WTC11 (cell line): Measurements from ENCODE around the gene RNF212. TPM values are rescaled to one million over a fixed set of nuclear protein-coding genes. Genes with fewer than 3 reads are reported as not detected.

Experiments
- ATAC-seq: fragments of 200-7000 bp; cut with Tn5 transposase; 2 replicates; pipeline ENCODE4 v1.10.0; 2021; ENCODE audit warnings: mild to moderate bottlenecking, moderate library complexity
- CTCF ChIA-PET: fragments of 300-600 bp; sonication (Branson Sonifier 250); formaldehyde crosslinking; loops from one replicate; lab custom pipeline; 2021; ENCODE audit warnings: antibody characterized with exemption; lab: Charles Lee
- POLR2A ChIA-PET: fragments of 350-600 bp; sonication (Branson Sonifier 250); formaldehyde crosslinking; loops from one replicate; lab custom pipeline; 2021; ENCODE audit warnings: antibody characterized with exemption; lab: Charles Lee
- DNase-seq: peaks from one replicate; pipeline ENCODE4 v3.0.0; 2021; ENCODE audit warnings: low spot score
- H3K27ac Mint-ChIP-seq: 2 replicates; pipeline ENCODE4 v1.8.0; 2021; ENCODE audit warnings: mixed read lengths
- H3K27me3 Mint-ChIP-seq: 2 replicates; pipeline ENCODE4 v1.8.0; 2021; ENCODE audit warnings: low read depth, mild to moderate bottlenecking, moderate library complexity, mixed read lengths
- H3K36me3 Mint-ChIP-seq: 2 replicates; pipeline ENCODE4 v1.8.0; 2021; ENCODE audit warnings: mixed read lengths
- H3K4me1 Mint-ChIP-seq: 2 replicates; pipeline ENCODE4 v1.8.0; 2022; ENCODE audit warnings: mixed read lengths
- H3K4me3 Mint-ChIP-seq: 2 replicates; pipeline ENCODE4 v1.8.0; 2021; ENCODE audit warnings: mild to moderate bottlenecking, moderate library complexity, mixed read lengths
- H3K9me3 Mint-ChIP-seq: 2 replicates; pipeline ENCODE4 v1.8.0; 2021; ENCODE audit warnings: mixed read lengths
- AR ChIP-seq: fragments of 250-450 bp; sonication (Bioruptor Pico); IDR thresholded peaks from 2 replicates; pipeline ENCODE4 v1.9.0; 2021; ENCODE audit warnings: mild to moderate bottlenecking
- CBFB ChIP-seq: sonication (generic); formaldehyde crosslinking; IDR thresholded peaks from 2 replicates; pipeline ENCODE4 v1.8.1; 2022; ENCODE audit warnings: mild to moderate bottlenecking, low read depth, missing genetic modification reagents
- CTCF ChIP-seq: fragments of 200-600 bp; IDR thresholded peaks from 2 replicates; pipeline ENCODE4 v1.8.0; 2022; ENCODE audit warnings: antibody characterized with exemption
- JAZF1 ChIP-seq: fragments of 250-450 bp; sonication (Bioruptor Pico); IDR thresholded peaks from 2 replicates; pipeline ENCODE4 v1.9.0; 2021; ENCODE audit warnings: moderate library complexity, mild to moderate bottlenecking, inconsistent platforms
- NR3C1 ChIP-seq: sonication (generic); formaldehyde crosslinking; conservative IDR thresholded peaks from 2 replicates; pipeline ENCODE4 v1.8.1; 2023; ENCODE audit warnings: low read depth, mild to moderate bottlenecking, missing genetic modification reagents
- RORB ChIP-seq: fragments of 250-450 bp; sonication (Bioruptor Pico); IDR thresholded peaks from 2 replicates; pipeline ENCODE4 v1.9.0; 2021; ENCODE audit warnings: mild to moderate bottlenecking
- SMAD3 ChIP-seq: sonication (generic); formaldehyde crosslinking; IDR thresholded peaks from 2 replicates; pipeline ENCODE4 v1.8.0; 2022; ENCODE audit warnings: missing genetic modification reagents, mild to moderate bottlenecking, borderline replicate concordance
- TP53 ChIP-seq: sonication (generic); formaldehyde crosslinking; IDR thresholded peaks from 2 replicates; pipeline ENCODE4 v1.8.1; 2023; ENCODE audit warnings: mild to moderate bottlenecking, missing genetic modification reagents
- USF2 ChIP-seq: sonication (generic); formaldehyde crosslinking; IDR thresholded peaks from 2 replicates; pipeline ENCODE4 v1.8.1; 2023; ENCODE audit warnings: mild to moderate bottlenecking, missing genetic modification reagents, moderate library complexity
- ZNF121 ChIP-seq: sonication (generic); formaldehyde crosslinking; IDR thresholded peaks from 2 replicates; pipeline ENCODE4 v1.8.0; 2023; ENCODE audit warnings: missing genetic modification reagents
- ZNF396 ChIP-seq: fragments of 250-450 bp; sonication (Bioruptor Pico); IDR thresholded peaks from 2 replicates; pipeline ENCODE4 v1.8.0; 2021; ENCODE audit warnings: mild to moderate bottlenecking, moderate library complexity, borderline replicate concordance
- ZNF416 ChIP-seq: fragments of 250-450 bp; sonication (Bioruptor Pico); IDR thresholded peaks from 2 replicates; pipeline ENCODE4 v1.9.0; 2021; ENCODE audit warnings: mild to moderate bottlenecking, inconsistent platforms
- total RNA-seq: library from RNA; stranded (reverse); gene quantifications from 3 replicates; pipeline ENCODE4 v1.2.3, GENCODE V29; 2021
- TF ChIP-seq, protein P1 (sequence below): fragments of 250-450 bp; sonication (Bioruptor Pico); IDR thresholded peaks from 2 replicates; pipeline ENCODE4 v1.9.0; 2021; ENCODE audit warnings: mild to moderate bottlenecking, borderline replicate concordance
- TF ChIP-seq, protein P2 (sequence below): sonication (generic); formaldehyde crosslinking; IDR thresholded peaks from 2 replicates; pipeline ENCODE4 v1.8.0; 2022; ENCODE audit warnings: missing genetic modification reagents
- TF ChIP-seq, protein P3 (sequence below): fragments of 250-450 bp; sonication (Bioruptor Pico); IDR thresholded peaks from 2 replicates; pipeline ENCODE4 v1.9.0; 2021; ENCODE audit warnings: moderate library complexity, mild to moderate bottlenecking, inconsistent platforms, borderline replicate concordance
- TF ChIP-seq, protein P4 (sequence below): sonication (generic); formaldehyde crosslinking; IDR thresholded peaks from 2 replicates; pipeline ENCODE4 v1.8.0; 2023; ENCODE audit warnings: mild to moderate bottlenecking, missing genetic modification reagents

Gene RNF212
- total RNA-seq, 1 experiment from 2014 or later = 1.0 TPM

- no peak for DNase-seq
- POLR2A ChIA-PET = no interaction called here
- no peaks in the 10 kb centered on the region for H3K4me1 Mint-ChIP-seq
- peaks cover 17% of the 10 kb centered on the region for H3K9me3 Mint-ChIP-seq
- ATAC-seq = no peak
- TF ChIP-seq, protein P1, sequence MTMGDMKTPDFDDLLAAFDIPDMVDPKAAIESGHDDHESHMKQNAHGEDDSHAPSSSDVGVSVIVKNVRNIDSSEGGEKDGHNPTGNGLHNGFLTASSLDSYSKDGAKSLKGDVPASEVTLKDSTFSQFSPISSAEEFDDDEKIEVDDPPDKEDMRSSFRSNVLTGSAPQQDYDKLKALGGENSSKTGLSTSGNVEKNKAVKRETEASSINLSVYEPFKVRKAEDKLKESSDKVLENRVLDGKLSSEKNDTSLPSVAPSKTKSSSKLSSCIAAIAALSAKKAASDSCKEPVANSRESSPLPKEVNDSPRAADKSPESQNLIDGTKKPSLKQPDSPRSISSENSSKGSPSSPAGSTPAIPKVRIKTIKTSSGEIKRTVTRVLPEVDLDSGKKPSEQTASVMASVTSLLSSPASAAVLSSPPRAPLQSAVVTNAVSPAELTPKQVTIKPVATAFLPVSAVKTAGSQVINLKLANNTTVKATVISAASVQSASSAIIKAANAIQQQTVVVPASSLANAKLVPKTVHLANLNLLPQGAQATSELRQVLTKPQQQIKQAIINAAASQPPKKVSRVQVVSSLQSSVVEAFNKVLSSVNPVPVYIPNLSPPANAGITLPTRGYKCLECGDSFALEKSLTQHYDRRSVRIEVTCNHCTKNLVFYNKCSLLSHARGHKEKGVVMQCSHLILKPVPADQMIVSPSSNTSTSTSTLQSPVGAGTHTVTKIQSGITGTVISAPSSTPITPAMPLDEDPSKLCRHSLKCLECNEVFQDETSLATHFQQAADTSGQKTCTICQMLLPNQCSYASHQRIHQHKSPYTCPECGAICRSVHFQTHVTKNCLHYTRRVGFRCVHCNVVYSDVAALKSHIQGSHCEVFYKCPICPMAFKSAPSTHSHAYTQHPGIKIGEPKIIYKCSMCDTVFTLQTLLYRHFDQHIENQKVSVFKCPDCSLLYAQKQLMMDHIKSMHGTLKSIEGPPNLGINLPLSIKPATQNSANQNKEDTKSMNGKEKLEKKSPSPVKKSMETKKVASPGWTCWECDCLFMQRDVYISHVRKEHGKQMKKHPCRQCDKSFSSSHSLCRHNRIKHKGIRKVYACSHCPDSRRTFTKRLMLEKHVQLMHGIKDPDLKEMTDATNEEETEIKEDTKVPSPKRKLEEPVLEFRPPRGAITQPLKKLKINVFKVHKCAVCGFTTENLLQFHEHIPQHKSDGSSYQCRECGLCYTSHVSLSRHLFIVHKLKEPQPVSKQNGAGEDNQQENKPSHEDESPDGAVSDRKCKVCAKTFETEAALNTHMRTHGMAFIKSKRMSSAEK (CRISPR knock-in tag) = no peak
- no peak for TF ChIP-seq RORB (CRISPR knock-in tag)
- TF ChIP-seq ZNF416 = no peak
- TF ChIP-seq, protein P2, sequence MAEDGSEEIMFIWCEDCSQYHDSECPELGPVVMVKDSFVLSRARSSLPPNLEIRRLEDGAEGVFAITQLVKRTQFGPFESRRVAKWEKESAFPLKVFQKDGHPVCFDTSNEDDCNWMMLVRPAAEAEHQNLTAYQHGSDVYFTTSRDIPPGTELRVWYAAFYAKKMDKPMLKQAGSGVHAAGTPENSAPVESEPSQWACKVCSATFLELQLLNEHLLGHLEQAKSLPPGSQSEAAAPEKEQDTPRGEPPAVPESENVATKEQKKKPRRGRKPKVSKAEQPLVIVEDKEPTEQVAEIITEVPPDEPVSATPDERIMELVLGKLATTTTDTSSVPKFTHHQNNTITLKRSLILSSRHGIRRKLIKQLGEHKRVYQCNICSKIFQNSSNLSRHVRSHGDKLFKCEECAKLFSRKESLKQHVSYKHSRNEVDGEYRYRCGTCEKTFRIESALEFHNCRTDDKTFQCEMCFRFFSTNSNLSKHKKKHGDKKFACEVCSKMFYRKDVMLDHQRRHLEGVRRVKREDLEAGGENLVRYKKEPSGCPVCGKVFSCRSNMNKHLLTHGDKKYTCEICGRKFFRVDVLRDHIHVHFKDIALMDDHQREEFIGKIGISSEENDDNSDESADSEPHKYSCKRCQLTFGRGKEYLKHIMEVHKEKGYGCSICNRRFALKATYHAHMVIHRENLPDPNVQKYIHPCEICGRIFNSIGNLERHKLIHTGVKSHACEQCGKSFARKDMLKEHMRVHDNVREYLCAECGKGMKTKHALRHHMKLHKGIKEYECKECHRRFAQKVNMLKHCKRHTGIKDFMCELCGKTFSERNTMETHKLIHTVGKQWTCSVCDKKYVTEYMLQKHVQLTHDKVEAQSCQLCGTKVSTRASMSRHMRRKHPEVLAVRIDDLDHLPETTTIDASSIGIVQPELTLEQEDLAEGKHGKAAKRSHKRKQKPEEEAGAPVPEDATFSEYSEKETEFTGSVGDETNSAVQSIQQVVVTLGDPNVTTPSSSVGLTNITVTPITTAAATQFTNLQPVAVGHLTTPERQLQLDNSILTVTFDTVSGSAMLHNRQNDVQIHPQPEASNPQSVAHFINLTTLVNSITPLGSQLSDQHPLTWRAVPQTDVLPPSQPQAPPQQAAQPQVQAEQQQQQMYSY = no peak
- TF ChIP-seq AR (CRISPR knock-in tag) = no peak
- no peak for TF ChIP-seq JAZF1 (CRISPR knock-in tag)
- no peak for TF ChIP-seq USF2 (CRISPR knock-in tag)
- TF ChIP-seq, protein P3, sequence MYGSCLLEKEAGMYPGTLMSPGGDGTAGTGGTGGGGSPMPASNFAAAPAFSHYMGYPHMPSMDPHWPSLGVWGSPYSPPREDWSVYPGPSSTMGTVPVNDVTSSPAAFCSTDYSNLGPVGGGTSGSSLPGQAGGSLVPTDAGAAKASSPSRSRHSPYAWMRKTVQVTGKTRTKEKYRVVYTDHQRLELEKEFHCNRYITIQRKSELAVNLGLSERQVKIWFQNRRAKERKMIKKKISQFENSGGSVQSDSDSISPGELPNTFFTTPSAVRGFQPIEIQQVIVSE (CRISPR knock-in tag) = no peak
- no peak for TF ChIP-seq ZNF396 (CRISPR knock-in tag)
- TF ChIP-seq, protein P4, sequence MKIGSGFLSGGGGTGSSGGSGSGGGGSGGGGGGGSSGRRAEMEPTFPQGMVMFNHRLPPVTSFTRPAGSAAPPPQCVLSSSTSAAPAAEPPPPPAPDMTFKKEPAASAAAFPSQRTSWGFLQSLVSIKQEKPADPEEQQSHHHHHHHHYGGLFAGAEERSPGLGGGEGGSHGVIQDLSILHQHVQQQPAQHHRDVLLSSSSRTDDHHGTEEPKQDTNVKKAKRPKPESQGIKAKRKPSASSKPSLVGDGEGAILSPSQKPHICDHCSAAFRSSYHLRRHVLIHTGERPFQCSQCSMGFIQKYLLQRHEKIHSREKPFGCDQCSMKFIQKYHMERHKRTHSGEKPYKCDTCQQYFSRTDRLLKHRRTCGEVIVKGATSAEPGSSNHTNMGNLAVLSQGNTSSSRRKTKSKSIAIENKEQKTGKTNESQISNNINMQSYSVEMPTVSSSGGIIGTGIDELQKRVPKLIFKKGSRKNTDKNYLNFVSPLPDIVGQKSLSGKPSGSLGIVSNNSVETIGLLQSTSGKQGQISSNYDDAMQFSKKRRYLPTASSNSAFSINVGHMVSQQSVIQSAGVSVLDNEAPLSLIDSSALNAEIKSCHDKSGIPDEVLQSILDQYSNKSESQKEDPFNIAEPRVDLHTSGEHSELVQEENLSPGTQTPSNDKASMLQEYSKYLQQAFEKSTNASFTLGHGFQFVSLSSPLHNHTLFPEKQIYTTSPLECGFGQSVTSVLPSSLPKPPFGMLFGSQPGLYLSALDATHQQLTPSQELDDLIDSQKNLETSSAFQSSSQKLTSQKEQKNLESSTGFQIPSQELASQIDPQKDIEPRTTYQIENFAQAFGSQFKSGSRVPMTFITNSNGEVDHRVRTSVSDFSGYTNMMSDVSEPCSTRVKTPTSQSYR (CRISPR knock-in tag) = no peak
- TF ChIP-seq TP53 (CRISPR knock-in tag) = no peak
- TF ChIP-seq SMAD3 (CRISPR knock-in tag) = no peak
- TF ChIP-seq CBFB = no peak
- TF ChIP-seq ZNF121 (CRISPR knock-in tag) = no peak
- no peak for TF ChIP-seq NR3C1
- TF ChIP-seq CTCF = no peak
- TF ChIP-seq, all 79 proteins: peak for 0
- no peak overlapping the region for H3K27ac Mint-ChIP-seq
- H3K36me3 Mint-ChIP-seq = peaks cover 5% of the 10 kb centered on the region; the same call in 1 of the 2 replicates
- no peak overlapping the region for H3K4me3 Mint-ChIP-seq
- peaks cover 31% of the 10 kb centered on the region for H3K27me3 Mint-ChIP-seq
- CTCF ChIA-PET = interaction anchor here (0.7 kb wide), 1 partner anchor 24 kb away, joined by 3 read pairs; no protein-coding TSS in a partner anchor
These were observed 40.3 kb upstream of the RNF212 start for GRCh38 chr4:1153567-1154090.
